Measurements from ENCODE around the gene TAS2R60. TPM values are rescaled to one million over a fixed set of nuclear protein-coding genes. Genes with fewer than 3 reads are reported as not detected.

The TAS2R60 gene
- total RNA-seq (2014; rRNA removed; shearing (Covaris generic)) = 4.0 and 5.0 TPM in 2 replicates
- polyA plus RNA-seq (2016; fragmentation: Nextera tagmentation; extraction: Ambion mirVana) = 0.37 TPM in 1 of 2 replicates, not detected in the other
- long read RNA-seq = 0 reads

DNA sequence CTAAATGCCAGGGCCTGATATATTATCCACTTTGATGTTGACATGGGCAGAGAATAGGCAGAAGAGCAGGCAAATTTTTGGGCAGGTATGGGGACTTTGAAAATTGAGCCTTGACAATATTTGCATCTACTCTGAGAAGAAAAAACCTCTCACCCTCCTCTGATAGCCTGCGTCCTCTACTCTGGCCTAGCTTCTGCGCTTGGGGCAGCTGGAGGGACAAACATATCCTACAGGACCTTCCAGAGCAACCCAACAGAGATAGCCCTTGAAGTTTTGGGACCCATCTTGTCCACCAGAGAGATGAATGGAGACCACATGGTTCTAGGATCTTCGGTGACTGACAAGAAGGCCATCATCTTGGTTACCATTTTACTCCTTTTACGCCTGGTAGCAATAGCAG lies at the start of gene TAS2R60:
TSS of gene TAS2R60 (plus strand) at position 301 of the 400 bp plus-strand sequence. CDS start at position 301, 0 bp downstream.
- DNase-seq (ENCODE audit: low spot score) (no peak), ATAC-seq (no peak)
- H3K4me1 ChIP-seq (ENCODE audit: insufficient read depth) = peaks cover 10% of the 10 kb centered on the region; the same call in 1 of the 2 replicates
- H3K9me2 ChIP-seq (ENCODE audit: insufficient read depth) = 0 out of 2 replicates have a peak, but pooled peaks cover 13% of the 10 kb centered on the region
- no peak within 1 kb of the TSS for H3K27ac ChIP-seq (ENCODE audit: low read depth)
- no peak within 1 kb of the TSS for H3K4me2 ChIP-seq
- no peaks in the 10 kb centered on the region for H3K9me3 Mint-ChIP-seq
- no peak for TF ChIP-seq CREB1 (CRISPR knock-in tag; IDR thresholded peaks at IDR 0.05; ENCODE audit: low read depth)
- no peak for TF ChIP-seq ETS1 (IDR thresholded peaks at IDR 0.05)
- no peak for TF ChIP-seq ZNF331 (CRISPR knock-in tag; IDR thresholded peaks at IDR 0.05; ENCODE audit: low read depth)
- no peak for TF ChIP-seq ZNF462 (CRISPR knock-in tag; IDR thresholded peaks at IDR 0.05)
- TF ChIP-seq JUNB (IDR thresholded peaks at IDR 0.05; ENCODE audit: unreplicated experiment) = no peak
- no peak for TF ChIP-seq STAT1 (IDR thresholded peaks at IDR 0.05; ENCODE audit: unreplicated experiment)
- no peak for TF ChIP-seq POLR2AphosphoS5 (IDR thresholded peaks at IDR 0.05; ENCODE audit: low read depth)
- no peak for TF ChIP-seq ZNF114 (CRISPR knock-in tag; IDR thresholded peaks at IDR 0.05)
- TF ChIP-seq, protein P1, sequence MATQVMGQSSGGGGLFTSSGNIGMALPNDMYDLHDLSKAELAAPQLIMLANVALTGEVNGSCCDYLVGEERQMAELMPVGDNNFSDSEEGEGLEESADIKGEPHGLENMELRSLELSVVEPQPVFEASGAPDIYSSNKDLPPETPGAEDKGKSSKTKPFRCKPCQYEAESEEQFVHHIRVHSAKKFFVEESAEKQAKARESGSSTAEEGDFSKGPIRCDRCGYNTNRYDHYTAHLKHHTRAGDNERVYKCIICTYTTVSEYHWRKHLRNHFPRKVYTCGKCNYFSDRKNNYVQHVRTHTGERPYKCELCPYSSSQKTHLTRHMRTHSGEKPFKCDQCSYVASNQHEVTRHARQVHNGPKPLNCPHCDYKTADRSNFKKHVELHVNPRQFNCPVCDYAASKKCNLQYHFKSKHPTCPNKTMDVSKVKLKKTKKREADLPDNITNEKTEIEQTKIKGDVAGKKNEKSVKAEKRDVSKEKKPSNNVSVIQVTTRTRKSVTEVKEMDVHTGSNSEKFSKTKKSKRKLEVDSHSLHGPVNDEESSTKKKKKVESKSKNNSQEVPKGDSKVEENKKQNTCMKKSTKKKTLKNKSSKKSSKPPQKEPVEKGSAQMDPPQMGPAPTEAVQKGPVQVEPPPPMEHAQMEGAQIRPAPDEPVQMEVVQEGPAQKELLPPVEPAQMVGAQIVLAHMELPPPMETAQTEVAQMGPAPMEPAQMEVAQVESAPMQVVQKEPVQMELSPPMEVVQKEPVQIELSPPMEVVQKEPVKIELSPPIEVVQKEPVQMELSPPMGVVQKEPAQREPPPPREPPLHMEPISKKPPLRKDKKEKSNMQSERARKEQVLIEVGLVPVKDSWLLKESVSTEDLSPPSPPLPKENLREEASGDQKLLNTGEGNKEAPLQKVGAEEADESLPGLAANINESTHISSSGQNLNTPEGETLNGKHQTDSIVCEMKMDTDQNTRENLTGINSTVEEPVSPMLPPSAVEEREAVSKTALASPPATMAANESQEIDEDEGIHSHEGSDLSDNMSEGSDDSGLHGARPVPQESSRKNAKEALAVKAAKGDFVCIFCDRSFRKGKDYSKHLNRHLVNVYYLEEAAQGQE (IDR thresholded peaks at IDR 0.05; ENCODE audit: unreplicated experiment) = no peak
- TF ChIP-seq NANOG (IDR thresholded peaks at IDR 0.05; ENCODE audit: borderline replicate concordance) = no peak
- TF ChIP-seq CTCF (conservative IDR thresholded peaks at IDR 0.05; ENCODE audit: low read depth in 2 of 2) = no peak
- TF ChIP-seq EZH2phosphoT487 (IDR thresholded peaks at IDR 0.05; ENCODE audit: unreplicated experiment) = no peak
- no peak for TF ChIP-seq EZH2 (IDR thresholded peaks at IDR 0.05; ENCODE audit: low read depth, unreplicated experiment)
- H3K4me3 ChIP-seq = no peak within 1 kb of the TSS
- no peaks in the 10 kb centered on the region for H3K27me3 Mint-ChIP-seq (ENCODE audit: insufficient read depth, low read depth, poor library complexity)
- H3K27ac Mint-ChIP-seq = no peak within 1 kb of the TSS
- no peak within 1 kb of the TSS for H2AFZ ChIP-seq
- no peaks in the 10 kb centered on the region for H3K79me2 ChIP-seq (replicated peaks; ENCODE audit: insufficient read depth)
- H3K4me3 Mint-ChIP-seq = no peak within 1 kb of the TSS
- no peaks in the 10 kb centered on the region for H3K36me3 ChIP-seq (ENCODE audit: insufficient read depth)
- peaks cover 2% of the 10 kb centered on the region; the same call in 1 of the 3 replicates for H3K36me3 Mint-ChIP-seq (ENCODE audit: low read depth)
- H3K27me3 ChIP-seq (ENCODE audit: insufficient read depth) = no peaks in the 10 kb centered on the region
- H3F3A ChIP-seq (replicated peaks; ENCODE audit: low read depth) = no peaks in the 10 kb centered on the region
- H3K4me1 Mint-ChIP-seq = no peaks in the 10 kb centered on the region
- no peaks in the 10 kb centered on the region for H4K20me1 ChIP-seq (replicated peaks; ENCODE audit: insufficient read depth)
